Measurements from ENCODE around the gene ALG6.
"Not testable (repeated sequence)": the region's sequence is repeated elsewhere in the genome, so short reads cannot be mapped to it uniquely, and the experiment has no call there.

Gene ALG6

DNA sequence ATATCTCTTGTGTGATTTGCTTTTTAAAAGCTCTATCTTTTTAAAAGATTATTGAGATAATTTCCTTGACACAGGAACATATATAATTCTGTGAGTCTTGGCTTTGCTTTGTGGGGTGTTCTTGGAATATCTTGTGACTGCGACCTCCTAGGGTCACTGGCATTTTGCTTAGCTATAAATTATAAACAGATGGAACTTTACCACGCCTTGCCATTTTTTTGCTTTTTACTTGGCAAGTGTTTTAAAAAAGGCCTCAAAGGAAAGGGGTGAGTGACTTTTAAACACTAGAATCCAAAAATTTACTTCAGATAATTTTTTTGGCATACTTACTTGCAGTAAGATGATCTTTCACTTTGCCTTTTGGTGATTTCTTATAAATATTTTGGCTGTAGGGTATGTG, 43.6 kb downstream of the ALG6 start:
- Histone ChIP-seq H3K4me1 (ENCODE audit: control insufficient read depth in 1 of 2, insufficient read depth in 2 of 2, low read length in 2 of 2) (peaks cover 0 to 5% of the 10 kb centered on the region in 2 donors), H3K36me3 (ENCODE audit: control insufficient read depth in 1 of 2, insufficient read depth in 2 of 2, low read length in 2 of 2) (peaks cover 0 to 10% of the 10 kb centered on the region in 2 donors), H3K27me3 (ENCODE audit: control insufficient read depth in 1 of 2, insufficient read depth in 2 of 2, low read length in 2 of 2) (no peaks in the 10 kb centered on the region), H3K27ac (ENCODE audit: low read depth, low read length) (no peak overlapping the region), H3K9ac (ENCODE audit: low read depth in 1 of 2, low read length in 2 of 2) (no peak overlapping the region), H3K4me3 (ENCODE audit: low read depth in 1 of 2, low read length in 2 of 2) (no peak overlapping the region), H3K9me3 (ENCODE audit: control insufficient read depth in 1 of 2, low read length in 2 of 2) (no peaks in the 10 kb centered on the region)

DNA sequence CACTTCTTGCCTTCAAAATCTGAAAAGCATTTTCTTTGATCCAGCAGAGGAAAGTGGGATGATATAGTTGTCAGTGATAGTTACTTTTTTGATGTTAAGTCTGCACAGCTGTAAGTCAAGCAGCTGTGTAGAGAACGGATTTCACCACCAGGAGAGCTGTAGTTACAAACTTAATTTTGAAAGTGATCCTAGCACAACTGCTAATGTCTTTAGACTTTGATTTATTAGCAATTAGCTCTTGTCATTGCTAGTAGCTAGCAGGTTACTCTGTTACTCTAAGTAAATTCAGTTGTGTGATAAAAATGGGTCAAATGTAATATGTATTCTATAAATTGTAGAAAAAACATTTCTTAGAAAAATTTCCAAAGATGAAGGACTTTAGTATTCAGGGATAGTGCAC, 46.0 kb downstream of the ALG6 start:
- H3K27ac ChIP-seq (ENCODE audit: low read depth, low read length): no peak overlapping the region
- no peaks in the 10 kb centered on the region for H3K9me3 ChIP-seq (ENCODE audit: control insufficient read depth in 1 of 2, low read length in 2 of 2)
- H3K27me3 ChIP-seq (ENCODE audit: control insufficient read depth in 1 of 2, insufficient read depth in 2 of 2, low read length in 2 of 2): no peaks in the 10 kb centered on the region
- no peak overlapping the region for H3K9ac ChIP-seq (ENCODE audit: low read depth in 1 of 2, low read length in 2 of 2)
- peaks cover 0 to 12% of the 10 kb centered on the region in 2 donors for H3K36me3 ChIP-seq (ENCODE audit: control insufficient read depth in 1 of 2, insufficient read depth in 2 of 2, low read length in 2 of 2)
- H3K4me3 ChIP-seq (ENCODE audit: low read depth in 1 of 2, low read length in 2 of 2): no peak overlapping the region
- peaks cover 0 to 5% of the 10 kb centered on the region in 2 donors for H3K4me1 ChIP-seq (ENCODE audit: control insufficient read depth in 1 of 2, insufficient read depth in 2 of 2, low read length in 2 of 2)

DNA sequence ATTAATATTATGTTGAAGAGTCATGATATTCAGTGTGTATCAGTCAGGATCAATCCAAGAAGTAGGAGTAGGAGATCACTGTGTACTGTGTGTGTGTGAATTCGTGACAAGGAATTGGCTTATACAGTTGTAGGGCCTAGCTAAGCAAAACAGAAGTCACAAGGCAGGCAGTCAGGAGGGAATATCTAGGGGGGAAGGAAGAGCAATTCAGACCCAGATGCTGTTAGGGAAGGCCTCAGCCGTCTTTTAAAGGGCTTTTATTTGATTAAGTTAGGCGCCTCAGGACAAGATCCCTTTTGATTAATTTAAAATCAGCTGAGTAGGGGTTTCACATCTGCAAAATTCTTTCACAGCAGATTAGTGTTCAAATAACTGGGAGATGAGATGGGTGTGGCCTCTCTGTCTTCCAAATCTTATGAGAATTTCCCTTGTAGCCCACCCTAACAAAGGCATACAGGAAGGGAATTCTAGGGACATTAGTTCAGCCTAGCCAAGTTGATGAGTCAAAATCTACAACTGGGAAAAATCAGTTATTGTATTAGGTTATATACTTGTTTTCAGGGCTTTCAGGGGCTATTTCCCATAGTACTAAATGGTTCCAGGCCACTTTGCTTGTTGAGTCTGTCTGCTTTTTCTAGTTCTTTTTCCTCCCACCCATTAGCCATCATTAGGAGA, 47.4 kb downstream of the ALG6 start:
- H3K9me3 ChIP-seq (ENCODE audit: control insufficient read depth in 1 of 2, low read length in 2 of 2): no peaks in the 10 kb centered on the region
- H3K36me3 ChIP-seq (ENCODE audit: control insufficient read depth in 1 of 2, insufficient read depth in 2 of 2, low read length in 2 of 2): peaks cover under 1 to 12% of the 10 kb centered on the region in 2 donors
- no peak overlapping the region for H3K27ac ChIP-seq (ENCODE audit: low read depth, low read length)
- H3K4me1 ChIP-seq (ENCODE audit: control insufficient read depth in 1 of 2, insufficient read depth in 2 of 2, low read length in 2 of 2): peaks cover 0 to 5% of the 10 kb centered on the region in 2 donors
- no peak overlapping the region for H3K4me3 ChIP-seq (ENCODE audit: low read depth in 1 of 2, low read length in 2 of 2)
- no peaks in the 10 kb centered on the region for H3K27me3 ChIP-seq (ENCODE audit: control insufficient read depth in 1 of 2, insufficient read depth in 2 of 2, low read length in 2 of 2)
- H3K9ac ChIP-seq (ENCODE audit: low read depth in 1 of 2, low read length in 2 of 2): no peak overlapping the region

DNA sequence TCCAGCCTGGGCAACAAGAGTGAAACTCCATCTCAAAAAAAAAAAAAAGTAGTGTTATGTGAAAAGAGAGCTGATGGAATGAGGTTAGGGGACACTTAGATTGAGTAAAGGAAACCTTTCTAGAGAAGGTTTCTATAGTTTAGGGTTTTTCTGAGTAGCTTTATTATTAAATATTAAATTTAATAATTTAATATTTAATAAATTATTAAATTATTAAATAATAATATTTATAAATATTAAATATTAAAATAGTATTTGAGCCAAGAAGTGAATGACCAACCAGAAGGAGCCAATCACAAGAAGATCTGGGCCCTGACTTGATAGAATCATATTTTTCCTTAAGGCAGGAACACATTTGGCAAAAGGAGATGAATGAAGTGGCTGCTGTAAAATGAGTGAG, 50.7 kb downstream of the ALG6 start:
- Histone ChIP-seq H3K4me1 (ENCODE audit: control insufficient read depth in 1 of 2, insufficient read depth in 2 of 2, low read length in 2 of 2) (peaks cover 0 to 4% of the 10 kb centered on the region in 2 donors), H3K9me3 (ENCODE audit: control insufficient read depth in 1 of 2, low read length in 2 of 2) (no peaks in the 10 kb centered on the region), H3K9ac (ENCODE audit: low read depth in 1 of 2, low read length in 2 of 2) (no peak overlapping the region), H3K27me3 (ENCODE audit: control insufficient read depth in 1 of 2, insufficient read depth in 2 of 2, low read length in 2 of 2) (no peaks in the 10 kb centered on the region), H3K36me3 (ENCODE audit: control insufficient read depth in 1 of 2, insufficient read depth in 2 of 2, low read length in 2 of 2) (peaks cover 6% of the 10 kb centered on the region in 2 donors), H3K4me3 (ENCODE audit: low read depth in 1 of 2, low read length in 2 of 2) (no peak overlapping the region), H3K27ac (ENCODE audit: low read depth, low read length) (no peak overlapping the region)

DNA sequence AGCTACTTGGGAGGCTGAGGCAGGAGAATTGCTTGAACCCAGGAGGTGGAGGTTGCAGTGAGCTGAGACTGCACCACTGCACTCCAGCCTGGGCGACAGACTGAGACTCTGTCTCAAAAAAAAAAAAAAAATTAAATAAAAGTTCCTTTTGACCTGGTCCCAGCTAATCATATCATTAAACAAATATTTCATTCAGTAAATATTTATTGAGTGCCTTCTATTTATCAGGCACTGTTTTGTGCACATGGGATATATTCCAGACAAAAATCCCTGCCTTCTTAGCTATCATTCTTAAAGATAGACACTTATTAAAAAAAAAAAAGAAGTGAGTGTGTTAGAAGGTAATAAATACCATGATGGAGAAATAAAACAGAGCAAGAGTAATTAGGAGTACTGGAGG, 53.3 kb downstream of the ALG6 start:
- not testable (repeated sequence) for H3K9ac ChIP-seq (ENCODE audit: low read depth in 1 of 2, low read length in 2 of 2); H3K9me3 ChIP-seq (ENCODE audit: control insufficient read depth in 1 of 2, low read length in 2 of 2); H3K27me3 ChIP-seq (ENCODE audit: control insufficient read depth in 1 of 2, insufficient read depth in 2 of 2, low read length in 2 of 2); H3K4me1 ChIP-seq (ENCODE audit: control insufficient read depth in 1 of 2, insufficient read depth in 2 of 2, low read length in 2 of 2); H3K27ac ChIP-seq (ENCODE audit: low read depth, low read length); H3K4me3 ChIP-seq (ENCODE audit: low read depth in 1 of 2, low read length in 2 of 2); H3K36me3 ChIP-seq (ENCODE audit: control insufficient read depth in 1 of 2, insufficient read depth in 2 of 2, low read length in 2 of 2)

DNA sequence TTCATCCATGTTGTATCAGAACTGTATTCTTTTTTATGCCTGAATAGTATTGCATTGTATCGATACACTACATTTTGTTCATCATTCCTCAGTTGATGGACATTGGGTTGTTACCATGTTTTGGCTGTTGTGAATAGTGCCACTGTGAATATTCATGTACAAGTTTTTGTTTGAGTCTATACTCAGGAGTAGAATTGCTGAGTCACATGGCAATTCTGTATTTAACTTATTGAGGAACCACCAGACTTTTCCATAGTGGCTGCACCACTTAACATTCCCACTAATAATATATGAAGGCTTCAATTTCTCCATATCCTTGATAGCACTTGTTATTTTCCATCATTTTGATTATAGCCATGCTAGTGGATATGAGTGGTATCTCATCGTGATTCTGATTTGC, 56.2 kb downstream of the ALG6 start:
- Histone ChIP-seq H3K27me3 (ENCODE audit: control insufficient read depth in 1 of 2, insufficient read depth in 2 of 2, low read length in 2 of 2) (no peaks in the 10 kb centered on the region), H3K9ac (ENCODE audit: low read depth in 1 of 2, low read length in 2 of 2) (no peak overlapping the region), H3K4me3 (ENCODE audit: low read depth in 1 of 2, low read length in 2 of 2) (no peak overlapping the region), H3K9me3 (ENCODE audit: control insufficient read depth in 1 of 2, low read length in 2 of 2) (no peaks in the 10 kb centered on the region), H3K4me1 (ENCODE audit: control insufficient read depth in 1 of 2, insufficient read depth in 2 of 2, low read length in 2 of 2) (no peaks in the 10 kb centered on the region), H3K36me3 (ENCODE audit: control insufficient read depth in 1 of 2, insufficient read depth in 2 of 2, low read length in 2 of 2) (peaks cover 0 to 6% of the 10 kb centered on the region in 2 donors), H3K27ac (ENCODE audit: low read depth, low read length) (no peak overlapping the region)

DNA sequence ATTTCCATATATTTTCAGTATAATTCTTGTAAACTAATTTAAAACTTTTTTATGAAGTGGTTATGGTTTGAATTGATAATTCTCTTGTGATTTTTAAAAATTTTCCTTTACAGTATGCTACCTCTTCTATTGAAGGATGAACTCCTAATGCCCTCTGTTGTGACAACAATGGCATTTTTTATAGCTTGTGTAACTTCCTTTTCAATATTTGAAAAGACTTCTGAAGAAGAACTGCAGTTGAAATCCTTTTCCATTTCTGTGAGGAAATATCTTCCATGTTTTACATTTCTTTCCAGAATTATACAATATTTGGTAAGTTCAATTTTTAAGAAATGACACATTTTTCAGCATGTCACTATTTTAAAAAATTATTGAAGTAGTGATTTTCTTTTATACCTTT, 61.4 kb downstream of the ALG6 start:
- Histone ChIP-seq H3K27me3 (ENCODE audit: control insufficient read depth in 1 of 2, insufficient read depth in 2 of 2, low read length in 2 of 2) (no peaks in the 10 kb centered on the region), H3K9me3 (ENCODE audit: control insufficient read depth in 1 of 2, low read length in 2 of 2) (peaks cover 0 to 10% of the 10 kb centered on the region in 2 donors), H3K36me3 (ENCODE audit: control insufficient read depth in 1 of 2, insufficient read depth in 2 of 2, low read length in 2 of 2) (peaks cover 6 to 7% of the 10 kb centered on the region in 2 donors)

DNA sequence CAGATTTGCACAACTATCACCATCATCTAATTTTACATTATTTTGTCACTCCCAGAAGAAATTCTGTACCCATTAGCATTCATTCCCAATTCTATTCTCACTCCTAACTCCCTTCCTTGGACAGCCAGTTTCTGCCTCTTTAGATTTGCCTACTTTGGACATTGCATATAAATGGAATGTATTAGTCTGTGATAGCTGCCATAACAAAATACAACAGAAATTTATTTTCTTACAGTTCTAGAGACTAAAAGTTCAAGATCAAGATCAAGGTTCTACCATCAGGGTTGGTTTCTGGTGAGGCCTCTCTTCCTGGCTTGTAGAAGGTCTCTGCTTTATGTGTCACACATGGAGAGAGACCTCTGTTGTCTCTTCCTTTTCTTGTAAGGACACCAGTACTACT, 61.9 kb downstream of the ALG6 start:
- Histone ChIP-seq H3K4me1 (ENCODE audit: control insufficient read depth in 1 of 2, insufficient read depth in 2 of 2, low read length in 2 of 2) (no peaks in the 10 kb centered on the region), H3K27me3 (ENCODE audit: control insufficient read depth in 1 of 2, insufficient read depth in 2 of 2, low read length in 2 of 2) (no peaks in the 10 kb centered on the region), H3K27ac (ENCODE audit: low read depth, low read length) (no peak overlapping the region), H3K4me3 (ENCODE audit: low read depth in 1 of 2, low read length in 2 of 2) (no peak overlapping the region), H3K9ac (ENCODE audit: low read depth in 1 of 2, low read length in 2 of 2) (no peak overlapping the region), H3K36me3 (ENCODE audit: control insufficient read depth in 1 of 2, insufficient read depth in 2 of 2, low read length in 2 of 2) (peaks cover 6 to 7% of the 10 kb centered on the region in 2 donors), H3K9me3 (ENCODE audit: control insufficient read depth in 1 of 2, low read length in 2 of 2) (peaks cover 0 to 10% of the 10 kb centered on the region in 2 donors)

More for the DNA sequence above, 61.4 kb downstream of the ALG6 start:
- Histone ChIP-seq H3K27ac (ENCODE audit: low read depth, low read length) (no peak overlapping the region), H3K4me1 (ENCODE audit: control insufficient read depth in 1 of 2, insufficient read depth in 2 of 2, low read length in 2 of 2) (no peaks in the 10 kb centered on the region), H3K4me3 (ENCODE audit: low read depth in 1 of 2, low read length in 2 of 2) (no peak overlapping the region), H3K9ac (ENCODE audit: low read depth in 1 of 2, low read length in 2 of 2) (no peak overlapping the region)

DNA sequence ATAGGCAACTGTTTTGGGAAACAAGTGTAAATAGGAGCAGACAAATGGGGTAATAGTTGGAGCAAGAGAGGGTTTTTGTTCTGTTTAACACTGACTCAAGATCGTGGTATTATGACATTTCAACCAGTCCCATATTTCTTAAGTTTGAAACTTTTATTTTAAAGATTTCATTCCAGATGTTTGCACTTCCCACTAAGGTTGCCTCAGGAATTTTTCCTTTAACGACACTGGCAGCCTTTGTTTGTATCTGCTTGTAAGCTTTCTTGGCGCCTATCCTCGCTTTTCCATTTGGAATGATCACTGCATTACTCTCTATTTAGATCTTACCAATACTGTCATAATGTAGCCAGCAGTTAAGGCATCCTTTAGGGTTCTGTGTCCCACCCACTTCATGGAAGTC, 67.7 kb downstream of the ALG6 start:
- H3K27me3 ChIP-seq (ENCODE audit: control insufficient read depth in 1 of 2, insufficient read depth in 2 of 2, low read length in 2 of 2): no peaks in the 10 kb centered on the region
- H3K27ac ChIP-seq (ENCODE audit: low read depth, low read length): no peak overlapping the region
- H3K9me3 ChIP-seq (ENCODE audit: control insufficient read depth in 1 of 2, low read length in 2 of 2): peaks cover 0 to 4% of the 10 kb centered on the region in 2 donors
- peaks cover 0 to 4% of the 10 kb centered on the region in 2 donors for H3K36me3 ChIP-seq (ENCODE audit: control insufficient read depth in 1 of 2, insufficient read depth in 2 of 2, low read length in 2 of 2)
- H3K4me3 ChIP-seq (ENCODE audit: low read depth in 1 of 2, low read length in 2 of 2): no peak overlapping the region
- no peak overlapping the region for H3K9ac ChIP-seq (ENCODE audit: low read depth in 1 of 2, low read length in 2 of 2)
- no peaks in the 10 kb centered on the region for H3K4me1 ChIP-seq (ENCODE audit: control insufficient read depth in 1 of 2, insufficient read depth in 2 of 2, low read length in 2 of 2)

DNA sequence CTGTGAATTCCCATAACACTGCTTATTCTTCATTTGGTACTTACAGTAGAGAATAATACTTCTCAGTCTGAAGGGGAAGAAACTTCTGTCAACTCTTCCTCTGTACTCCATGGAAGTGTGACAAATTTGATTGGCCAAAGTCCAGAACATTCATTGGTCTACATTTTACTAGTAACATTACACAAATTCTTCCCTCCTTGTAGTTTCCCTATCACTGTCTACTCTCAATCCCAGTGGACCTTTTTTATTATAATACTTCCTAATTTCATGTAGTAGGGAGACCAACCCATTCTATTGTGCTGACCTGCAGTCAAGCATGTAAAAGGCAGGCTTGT, 74.7 kb downstream of the ALG6 start:
- H3K27ac ChIP-seq (ENCODE audit: low read depth, low read length): no peak overlapping the region
- H3K9ac ChIP-seq (ENCODE audit: low read depth in 1 of 2, low read length in 2 of 2): no peak overlapping the region
- no peaks in the 10 kb centered on the region for H3K4me1 ChIP-seq (ENCODE audit: control insufficient read depth in 1 of 2, insufficient read depth in 2 of 2, low read length in 2 of 2)
- no peaks in the 10 kb centered on the region for H3K9me3 ChIP-seq (ENCODE audit: control insufficient read depth in 1 of 2, low read length in 2 of 2)
- no peaks in the 10 kb centered on the region for H3K27me3 ChIP-seq (ENCODE audit: control insufficient read depth in 1 of 2, insufficient read depth in 2 of 2, low read length in 2 of 2)
- no peak overlapping the region for H3K4me3 ChIP-seq (ENCODE audit: low read depth in 1 of 2, low read length in 2 of 2)
- no peaks in the 10 kb centered on the region for H3K36me3 ChIP-seq (ENCODE audit: control insufficient read depth in 1 of 2, insufficient read depth in 2 of 2, low read length in 2 of 2)
